SU-DHL-6 (cell line): ENCODE measurements around the gene ASB15.

Experiments used
- EZH2phosphoT487 ChIP-seq: fragments of 200-600 bp; sonication (generic), shearing (Covaris generic); conservative IDR thresholded peaks from 2 replicates; pipeline ENCODE4 v1.6.1; 2018; ENCODE audit warnings: mild to moderate bottlenecking, antibody characterized with exemption, low read length, moderate library complexity, mixed read lengths
- TF ChIP-seq, protein P1 (sequence below): fragments of 200-600 bp; sonication (generic); IDR thresholded peaks from one replicate; pipeline ENCODE4 v1.5.1; 2017; ENCODE audit warnings: antibody characterized with exemption, mild to moderate bottlenecking, low read length, moderate library complexity; ENCODE audit not compliant: insufficient read depth, poor library complexity, severe bottlenecking

- TF ChIP-seq, protein P1, sequence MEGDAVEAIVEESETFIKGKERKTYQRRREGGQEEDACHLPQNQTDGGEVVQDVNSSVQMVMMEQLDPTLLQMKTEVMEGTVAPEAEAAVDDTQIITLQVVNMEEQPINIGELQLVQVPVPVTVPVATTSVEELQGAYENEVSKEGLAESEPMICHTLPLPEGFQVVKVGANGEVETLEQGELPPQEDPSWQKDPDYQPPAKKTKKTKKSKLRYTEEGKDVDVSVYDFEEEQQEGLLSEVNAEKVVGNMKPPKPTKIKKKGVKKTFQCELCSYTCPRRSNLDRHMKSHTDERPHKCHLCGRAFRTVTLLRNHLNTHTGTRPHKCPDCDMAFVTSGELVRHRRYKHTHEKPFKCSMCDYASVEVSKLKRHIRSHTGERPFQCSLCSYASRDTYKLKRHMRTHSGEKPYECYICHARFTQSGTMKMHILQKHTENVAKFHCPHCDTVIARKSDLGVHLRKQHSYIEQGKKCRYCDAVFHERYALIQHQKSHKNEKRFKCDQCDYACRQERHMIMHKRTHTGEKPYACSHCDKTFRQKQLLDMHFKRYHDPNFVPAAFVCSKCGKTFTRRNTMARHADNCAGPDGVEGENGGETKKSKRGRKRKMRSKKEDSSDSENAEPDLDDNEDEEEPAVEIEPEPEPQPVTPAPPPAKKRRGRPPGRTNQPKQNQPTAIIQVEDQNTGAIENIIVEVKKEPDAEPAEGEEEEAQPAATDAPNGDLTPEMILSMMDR: no peak
- no peak for TF ChIP-seq EZH2phosphoT487
Measured at GRCh38 chr7:123669485-123669884, 67.9 kb downstream of the ASB15 start.
